ENCODE data around the gene NOP9. TPM values are rescaled to one million over a fixed set of nuclear protein-coding genes. Genes with fewer than 3 reads are reported as not detected.

The NOP9 gene
- total RNA-seq, 1 donor from 2014 or later = 23.2 TPM

GRCh38 chr14:24277071-24277470 lies 22.6 kb upstream of the NOP9 start:
- DNase-seq (ENCODE audit: low read depth) = no peak
- no peak for FAIRE-seq
- Histone ChIP-seq H3K36me3 (ENCODE audit: control insufficient read depth, insufficient read depth, low read length) (no peaks in the 10 kb centered on the region), H3K27me3 (ENCODE audit: control insufficient read depth, insufficient read depth, low read length) (no peaks in the 10 kb centered on the region), H3K4me3 (ENCODE audit: low read depth, low read length) (no peak overlapping the region)
- TF ChIP-seq CTCF (IDR thresholded peaks at IDR 0.05; ENCODE audit: insufficient read depth, low read length, severe bottlenecking) = no peak

GRCh38 chr14:24277606-24278321 lies 21.9 kb upstream of the NOP9 start:
- DNase-seq (ENCODE audit: low read depth) (no peak), FAIRE-seq (no peak)
- Histone ChIP-seq H3K4me3 (ENCODE audit: low read depth, low read length) (no peak overlapping the region), H3K27me3 (ENCODE audit: control insufficient read depth, insufficient read depth, low read length) (no peaks in the 10 kb centered on the region), H3K36me3 (ENCODE audit: control insufficient read depth, insufficient read depth, low read length) (no peaks in the 10 kb centered on the region)
- TF ChIP-seq CTCF (IDR thresholded peaks at IDR 0.05; ENCODE audit: insufficient read depth, low read length, severe bottlenecking) = no peak

- Histone ChIP-seq H3K36me3 (ENCODE audit: control insufficient read depth, insufficient read depth, low read length) (no peaks in the 10 kb centered on the region), H3K4me3 (ENCODE audit: low read depth, low read length) (no peak overlapping the region), H3K27me3 (ENCODE audit: control insufficient read depth, insufficient read depth, low read length) (no peaks in the 10 kb centered on the region)
- no peak for FAIRE-seq
- no peak for DNase-seq (ENCODE audit: low read depth)
- no peak for TF ChIP-seq CTCF (IDR thresholded peaks at IDR 0.05; ENCODE audit: insufficient read depth, low read length, severe bottlenecking)
These were observed 21.2 kb upstream of the NOP9 start for GRCh38 chr14:24278424-24278823.

- peak; percentile 62 for DNase-seq (ENCODE audit: low read depth)
- TF ChIP-seq CTCF (IDR thresholded peaks at IDR 0.05; ENCODE audit: insufficient read depth, low read length, severe bottlenecking) = peak; percentile 48
These were observed 20.1 kb upstream of the NOP9 start for GRCh38 chr14:24279301-24280186.

GRCh38 chr14:24280797-24281460 lies 18.7 kb upstream of the NOP9 start:
- Histone ChIP-seq H3K27me3 (ENCODE audit: control insufficient read depth, insufficient read depth, low read length) (no peaks in the 10 kb centered on the region), H3K4me3 (ENCODE audit: low read depth, low read length) (no peak overlapping the region), H3K36me3 (ENCODE audit: control insufficient read depth, insufficient read depth, low read length) (no peaks in the 10 kb centered on the region)
- peak; percentile 39 for DNase-seq (ENCODE audit: low read depth)
- no peak for FAIRE-seq
- no peak for TF ChIP-seq CTCF (IDR thresholded peaks at IDR 0.05; ENCODE audit: insufficient read depth, low read length, severe bottlenecking)

More at GRCh38 chr14:24279301-24280186, 20.1 kb upstream of the NOP9 start:
- no peaks in the 10 kb centered on the region for H3K27me3 ChIP-seq (ENCODE audit: control insufficient read depth, insufficient read depth, low read length)
- no peak for FAIRE-seq
- no peak overlapping the region for H3K4me3 ChIP-seq (ENCODE audit: low read depth, low read length)
- no peaks in the 10 kb centered on the region for H3K36me3 ChIP-seq (ENCODE audit: control insufficient read depth, insufficient read depth, low read length)
